Stimulated activated CD4-positive, alpha-beta T cell treated with anti-CD3 and anti-CD28 coated beads, TNF-alpha, amount 100 ng/mL, for 1 hour (primary cell): ENCODE results near the gene CAST.

Experiments used
- DNase-seq, 3 donors: peaks; one replicate each; pipeline ENCODE4 v3.0.0-alpha.2; 2020; ENCODE audit warnings: low read depth in 3 of 3, low spot score in 1 of 3

Gene CAST

DNA sequence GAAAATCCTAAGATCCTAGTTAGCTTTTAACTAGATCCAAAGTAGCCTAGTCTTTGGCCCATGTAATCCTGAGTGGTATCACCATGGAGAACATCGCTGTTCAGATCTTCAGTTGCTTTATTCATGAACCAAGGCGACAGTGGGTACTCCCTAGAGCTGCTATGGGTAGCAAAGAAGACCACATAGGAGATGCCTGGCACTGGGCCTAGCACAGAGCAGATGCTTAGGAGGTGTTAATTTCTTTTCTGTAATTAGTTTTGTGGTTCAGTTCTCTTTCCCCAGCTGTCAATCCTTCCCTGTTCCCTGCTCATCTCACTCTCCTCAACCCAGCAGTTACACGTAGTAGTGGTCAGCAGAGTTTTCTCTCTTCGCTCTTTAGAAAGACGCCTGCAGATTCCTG is 9.3 kb downstream of the CAST start:
- no peak for DNase-seq

DNA sequence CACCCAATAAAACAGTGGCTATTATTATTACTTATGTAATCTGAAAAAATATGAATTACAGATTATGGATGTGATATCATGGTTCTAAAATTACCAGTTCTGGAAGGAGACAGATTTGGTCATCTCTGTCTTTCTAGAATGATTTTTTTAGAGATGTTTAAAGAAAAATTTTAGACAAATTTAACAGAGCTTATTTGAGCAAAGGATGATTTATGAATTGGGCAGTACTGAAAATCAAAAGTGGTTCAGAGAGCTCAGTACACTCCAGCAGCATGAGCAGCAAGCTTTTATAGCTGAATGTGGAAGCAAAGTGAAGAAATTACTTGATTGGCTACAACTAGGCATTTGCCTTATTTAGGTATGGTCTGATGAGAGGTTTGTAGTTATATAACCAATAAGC is 11.0 kb downstream of the CAST start:
- DNase-seq: no peak

DNA sequence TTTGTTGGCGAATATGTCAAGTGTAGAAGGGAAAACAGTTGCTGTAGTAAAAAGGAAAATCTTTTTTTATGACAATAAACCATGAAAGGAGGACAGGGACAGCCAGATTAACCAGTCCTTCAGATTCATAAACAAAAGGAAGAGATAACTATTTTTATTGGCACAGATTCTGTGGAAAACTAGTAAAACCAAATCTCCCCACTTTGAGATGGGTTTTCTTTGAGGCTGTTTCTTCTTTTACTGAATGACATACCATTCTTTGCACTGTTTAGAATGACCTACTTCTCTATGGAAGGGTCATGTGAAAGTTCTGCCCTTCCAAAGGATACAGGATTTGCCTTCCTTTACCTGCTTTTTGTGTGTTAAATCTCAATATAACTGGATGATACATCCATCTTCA is 13.7 kb downstream of the CAST start:
- no peak for DNase-seq

DNA sequence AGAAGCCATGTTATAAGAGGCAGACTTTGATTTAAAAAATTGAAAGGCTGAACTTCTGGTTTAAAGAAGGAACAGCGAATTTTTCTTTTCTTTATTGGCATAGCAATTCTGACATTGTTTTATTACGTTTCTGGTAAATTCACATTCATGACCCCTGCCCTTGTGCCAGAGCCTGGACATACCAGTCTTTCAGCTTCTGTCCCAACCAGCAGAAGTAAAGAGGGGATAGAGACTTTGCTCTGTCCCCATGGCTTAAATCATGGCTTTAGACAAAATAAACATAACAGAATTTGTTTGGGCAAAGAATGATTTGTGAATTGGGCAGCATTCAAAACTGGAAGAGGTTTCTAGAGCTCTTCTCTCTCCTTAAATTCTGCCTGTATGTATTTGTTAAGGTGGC is 15.3 kb downstream of the CAST start:
- DNase-seq: no peak

DNA sequence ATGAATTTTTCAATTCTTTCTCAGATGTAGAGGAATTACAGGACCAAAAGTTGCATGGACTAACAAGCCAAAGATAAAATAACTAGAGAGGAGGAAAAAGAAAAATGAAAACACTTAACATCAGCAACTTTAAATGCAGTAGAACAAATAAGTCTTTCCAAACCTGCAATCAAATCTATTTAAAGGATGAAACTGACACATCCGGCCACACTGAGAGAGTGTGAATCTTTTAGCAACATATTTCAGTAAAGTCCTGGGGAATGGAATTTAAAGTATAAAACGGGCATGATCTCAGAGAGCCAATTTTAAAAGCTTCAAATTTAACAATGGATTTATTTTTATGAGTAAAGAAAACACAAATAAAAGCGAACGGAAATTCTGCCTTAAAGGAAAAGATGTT is 17.1 kb downstream of the CAST start:
- DNase-seq: no peak

DNA sequence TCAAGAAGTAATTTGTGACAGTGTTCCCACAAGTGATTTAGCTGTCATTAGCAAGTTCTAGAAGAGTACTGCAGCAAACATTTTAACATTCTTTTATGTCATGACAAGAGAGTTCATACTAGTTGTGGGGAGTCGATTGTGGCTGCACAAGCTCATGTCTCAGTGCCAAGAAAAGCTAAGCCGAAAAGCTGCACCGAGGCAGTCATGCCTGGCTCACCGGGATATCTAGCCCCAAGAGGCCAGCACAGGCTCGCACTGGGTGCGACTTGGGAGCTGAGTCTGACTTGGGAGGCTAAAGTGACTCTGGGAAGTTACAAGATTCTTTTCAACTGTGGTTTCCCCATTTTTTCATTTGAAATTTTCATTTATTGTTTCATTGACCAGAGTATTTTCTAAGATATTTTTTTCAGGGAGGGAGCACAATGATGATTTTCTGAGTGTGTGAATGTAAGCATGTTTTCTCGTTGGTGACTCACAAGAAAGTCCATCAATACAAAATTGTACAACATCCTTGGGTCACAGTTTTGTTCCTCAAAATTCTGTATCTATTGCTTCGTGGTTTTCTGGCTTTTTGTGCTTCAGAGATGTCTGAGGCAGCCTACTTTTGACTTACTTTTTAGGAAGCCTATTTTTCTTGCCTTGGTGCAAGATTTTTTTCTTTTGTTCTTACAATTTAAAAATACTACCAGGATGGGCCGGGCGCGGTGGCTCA is 18.7 kb downstream of the CAST start:
- no peak for DNase-seq

DNA sequence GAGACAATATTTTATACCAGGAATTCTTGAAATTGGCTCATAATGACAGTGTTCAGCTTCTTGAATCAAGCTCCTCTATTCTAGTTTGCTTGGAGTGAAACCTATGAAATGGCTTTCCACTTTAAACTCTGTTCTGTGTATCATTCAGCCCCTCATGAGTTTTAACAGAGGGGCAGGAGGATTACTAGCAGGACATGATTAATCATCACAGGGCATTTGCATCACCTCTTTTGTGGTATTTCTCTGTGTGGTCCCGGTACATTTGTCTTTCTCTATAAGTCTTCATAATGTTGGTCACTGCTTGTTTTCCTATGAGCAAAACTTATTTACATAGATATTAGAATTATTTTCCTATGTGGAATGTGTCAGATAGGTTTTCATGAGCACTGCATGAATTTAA is 21.2 kb downstream of the CAST start:
- no peak for DNase-seq

DNA sequence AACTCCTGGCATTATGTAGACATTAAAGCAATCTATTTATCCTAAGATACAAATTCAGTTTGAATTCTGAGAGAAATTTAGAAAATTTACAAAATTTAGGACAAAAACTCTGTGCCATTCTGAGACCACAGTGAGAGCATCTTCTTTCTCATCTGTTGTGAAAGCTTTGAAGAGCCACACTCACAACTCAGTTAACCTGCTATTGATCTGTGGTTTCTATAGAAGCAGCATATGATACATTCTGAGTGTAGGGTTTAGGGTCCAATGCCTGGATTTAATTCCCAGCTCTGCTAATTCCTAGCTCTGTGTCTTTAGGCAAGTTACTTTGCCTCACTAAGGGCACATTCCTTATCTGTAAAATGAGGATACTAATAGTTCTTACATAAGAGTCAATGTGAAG is 21.6 kb downstream of the CAST start:
- no peak for DNase-seq

DNA sequence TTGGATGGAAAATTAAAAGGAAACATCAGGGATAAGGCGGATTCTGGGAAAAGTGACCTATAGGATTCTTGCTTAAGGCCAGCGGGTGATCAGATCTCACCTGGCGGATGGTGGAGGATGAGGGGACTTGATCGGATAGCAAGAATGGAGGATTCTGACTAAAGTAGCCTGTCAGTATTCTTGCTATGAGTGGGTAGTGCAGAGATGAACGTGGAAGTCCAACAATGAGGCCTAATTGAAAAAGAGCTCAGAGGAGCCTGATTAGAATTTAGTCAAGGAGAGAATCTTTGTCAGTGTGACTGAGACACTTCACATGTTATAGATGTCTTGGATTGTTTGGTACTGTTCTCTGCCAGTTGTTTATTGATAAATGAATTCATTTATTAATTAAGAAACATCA is 24.9 kb downstream of the CAST start:
- DNase-seq: no peak

DNA sequence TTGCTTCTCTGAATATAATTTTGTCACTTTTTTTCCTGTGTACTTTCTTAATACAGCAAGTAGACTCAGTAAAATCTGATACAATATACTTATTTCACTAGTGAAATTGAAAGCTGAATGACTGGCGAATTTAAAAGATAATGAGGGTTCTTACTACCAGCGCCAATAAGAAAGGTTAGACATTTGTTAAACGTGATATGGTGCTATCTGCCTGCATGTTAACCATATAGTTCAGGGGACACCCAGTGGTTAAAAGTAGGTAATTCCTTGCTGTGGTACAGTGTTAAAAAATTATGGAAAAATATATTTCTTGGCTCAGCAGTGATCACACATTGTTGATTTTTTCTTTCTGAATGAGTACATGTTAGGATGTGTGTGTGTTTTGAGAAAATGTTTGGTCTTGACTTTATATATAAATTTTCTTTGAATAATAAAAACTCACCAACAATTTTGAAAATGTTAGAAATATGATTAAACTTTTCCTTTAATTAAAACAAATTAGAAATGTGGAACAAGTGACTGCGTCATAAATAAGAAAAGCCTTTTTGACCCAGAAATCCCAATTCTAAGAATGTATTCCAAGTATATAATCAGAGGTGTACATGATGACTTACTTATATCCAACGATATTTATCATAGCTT is 25.8 kb downstream of the CAST start:
- DNase-seq: no peak

DNA sequence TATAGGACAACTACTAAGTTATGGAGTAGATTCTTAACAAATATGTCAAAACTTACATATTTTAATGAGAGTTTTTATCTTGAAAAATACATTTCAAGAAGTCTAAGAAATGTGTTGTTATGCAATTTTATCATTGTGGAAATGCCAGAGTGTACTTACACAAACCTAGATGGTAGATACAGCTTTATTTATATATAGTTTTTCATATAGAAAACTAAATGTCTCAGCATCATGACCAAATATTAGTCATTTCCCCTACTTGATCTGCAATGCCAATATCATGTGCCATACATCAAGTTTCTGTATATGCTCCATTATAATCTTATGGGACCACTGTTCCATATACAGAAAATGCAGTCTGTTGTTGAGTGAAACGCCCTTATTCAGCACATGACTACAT is 28.7 kb downstream of the CAST start:
- DNase-seq: no peak

DNA sequence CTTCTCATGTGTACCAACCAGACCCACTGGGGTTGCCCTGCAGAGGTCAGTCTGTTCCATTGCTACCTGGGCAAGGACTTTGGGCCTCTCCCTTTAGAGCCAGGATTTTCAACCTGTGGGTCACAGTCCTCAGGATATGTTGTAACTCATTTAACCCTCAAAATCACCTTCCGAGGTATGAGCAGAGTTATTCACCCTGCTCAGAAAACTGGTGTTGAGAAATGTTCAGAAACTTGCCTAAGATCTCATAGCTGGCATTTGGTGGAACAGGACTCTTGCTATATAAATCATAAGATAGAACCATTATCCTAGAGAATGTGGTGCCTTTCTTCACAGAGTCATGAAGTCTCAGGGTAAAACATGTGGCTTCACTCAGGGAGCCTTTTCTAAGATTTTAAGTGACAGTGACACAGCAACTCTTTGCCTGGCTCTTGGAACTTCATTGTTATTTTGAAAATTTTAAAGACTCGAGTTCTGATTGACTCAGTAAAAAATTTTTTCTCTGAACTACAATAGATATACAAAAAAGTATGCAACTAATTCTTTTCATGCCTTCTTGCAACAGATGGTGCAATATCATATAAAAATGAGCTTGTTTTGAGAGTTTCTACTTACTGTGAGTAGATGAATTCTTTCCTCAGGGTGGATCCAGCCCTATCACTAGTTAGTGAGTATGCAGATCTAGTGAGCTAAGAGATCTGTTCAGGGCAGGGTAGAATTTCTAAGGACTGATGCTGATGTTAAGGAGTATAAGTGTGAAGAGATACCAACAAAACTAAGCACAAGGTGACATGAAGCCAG is 29.5 kb downstream of the CAST start:
- no peak for DNase-seq

DNA sequence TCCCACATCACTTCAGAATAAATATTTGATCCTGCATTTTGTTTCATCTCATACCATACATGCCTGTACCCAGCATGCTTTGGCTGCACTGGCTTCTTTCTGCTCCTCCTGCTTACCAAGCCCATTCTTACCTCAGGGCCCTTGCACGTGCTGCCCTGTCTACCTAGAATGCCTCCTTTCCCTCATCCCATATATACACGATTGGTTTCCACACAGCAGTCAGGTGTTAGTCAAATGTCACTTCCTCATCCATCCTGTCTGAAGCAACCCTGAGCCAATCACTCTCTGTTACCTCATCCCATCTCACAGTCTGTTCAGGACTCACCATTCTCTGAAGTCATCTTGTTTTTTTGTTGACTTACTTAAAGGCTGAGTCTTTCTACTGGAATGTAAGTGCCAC is 30.3 kb downstream of the CAST start:
- no peak for DNase-seq

DNA sequence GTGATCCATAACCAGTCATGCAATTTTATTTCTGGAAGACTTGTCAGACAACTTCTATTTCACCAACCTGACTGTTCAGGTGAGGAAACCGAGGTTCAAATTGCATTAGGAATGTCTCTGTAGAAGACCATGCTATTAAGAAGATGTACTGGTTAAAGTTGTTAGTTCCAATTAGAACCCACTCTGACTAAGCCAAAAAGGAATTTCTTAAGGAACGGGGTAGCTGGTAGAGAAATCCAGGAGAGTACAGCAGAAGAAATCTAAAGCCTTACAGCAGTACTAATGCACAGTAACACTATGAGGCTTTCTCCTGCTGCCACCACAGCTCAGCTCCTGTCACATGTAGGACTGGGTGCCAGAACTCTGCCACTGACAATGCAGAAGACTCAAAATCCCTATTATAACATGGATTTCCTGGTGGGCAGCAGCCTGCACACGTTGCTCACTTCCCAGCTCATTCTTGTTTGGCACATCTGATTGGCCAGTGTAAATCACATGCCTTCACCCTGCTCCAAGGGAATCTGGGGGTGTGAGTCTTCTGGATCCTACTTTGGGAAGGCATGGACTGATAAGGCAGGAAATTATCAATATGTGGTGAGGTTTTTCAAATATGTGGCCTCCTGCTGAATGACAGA is 37.1 kb downstream of the CAST start:
- no peak for DNase-seq

DNA sequence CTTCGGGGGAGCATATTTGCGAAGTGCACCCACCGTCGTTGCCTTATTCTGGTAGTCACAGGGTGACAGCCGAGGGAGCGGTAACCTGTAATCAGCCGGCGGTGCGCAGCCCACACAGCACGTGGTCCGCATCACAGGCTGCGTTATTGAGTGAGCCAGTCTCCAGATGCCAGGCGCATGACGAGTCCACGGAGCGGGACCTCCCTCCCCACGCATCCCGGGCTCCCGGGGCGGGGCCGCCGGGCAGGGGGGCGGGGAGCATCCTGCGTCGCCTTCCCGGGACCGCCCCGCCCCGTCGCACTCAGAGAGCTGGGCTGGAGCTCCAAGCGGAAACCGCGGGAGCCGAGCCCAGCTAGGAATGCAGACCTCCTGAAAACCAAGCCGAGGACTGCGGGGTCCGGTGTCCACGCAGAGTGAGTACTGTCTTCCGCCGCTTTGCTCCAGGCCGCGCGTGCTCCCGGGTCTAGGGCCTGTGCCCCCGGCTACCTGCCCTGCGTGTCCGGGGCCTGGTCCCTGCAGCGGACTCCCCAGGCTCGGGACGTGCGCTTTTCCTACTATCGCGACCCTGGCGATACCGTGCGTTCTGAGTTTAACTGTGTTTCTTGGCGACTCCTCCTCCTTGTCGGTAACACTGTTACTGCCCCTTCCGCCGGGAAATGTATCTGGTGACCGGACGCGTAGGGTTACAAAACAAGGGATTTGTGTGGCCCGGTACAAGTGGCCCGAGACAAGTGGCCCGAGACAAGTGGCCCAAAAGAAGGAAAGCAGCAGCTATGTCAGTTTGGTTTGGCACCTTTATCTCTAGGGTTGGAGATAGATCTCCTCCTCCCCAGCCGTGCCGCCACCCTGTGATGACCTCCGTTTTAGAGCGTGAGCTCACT is 40.6 kb downstream of the CAST start:
- DNase-seq: peak; percentile 25 to 61 (median 33)

DNA sequence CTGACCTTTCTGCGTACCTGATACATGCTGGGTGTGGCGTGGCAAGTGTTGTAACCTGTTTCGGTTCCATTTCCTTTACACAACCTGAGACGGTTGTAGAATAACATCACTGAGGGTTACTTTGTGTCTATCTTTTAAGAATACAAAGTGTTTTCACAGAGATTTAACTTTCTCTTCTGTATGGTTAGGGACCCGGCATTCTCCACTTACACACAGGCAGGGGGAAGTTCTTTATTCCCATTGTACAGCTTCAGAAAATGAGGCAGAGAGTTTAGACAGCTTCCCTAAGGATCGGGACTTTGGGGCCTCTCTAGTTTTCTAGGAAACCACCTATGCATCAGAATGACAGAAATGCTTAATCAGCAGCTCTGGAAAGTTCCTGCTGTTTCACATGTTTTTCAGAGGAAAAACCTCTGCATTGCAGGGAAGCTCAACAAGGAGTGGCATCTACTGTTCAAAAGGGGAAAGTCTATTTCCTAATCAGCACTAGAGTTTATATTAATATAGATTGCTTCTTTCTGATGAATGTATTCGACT is 41.3 kb downstream of the CAST start:
- DNase-seq: peak in 1 of 3 donors; percentile 9

DNA sequence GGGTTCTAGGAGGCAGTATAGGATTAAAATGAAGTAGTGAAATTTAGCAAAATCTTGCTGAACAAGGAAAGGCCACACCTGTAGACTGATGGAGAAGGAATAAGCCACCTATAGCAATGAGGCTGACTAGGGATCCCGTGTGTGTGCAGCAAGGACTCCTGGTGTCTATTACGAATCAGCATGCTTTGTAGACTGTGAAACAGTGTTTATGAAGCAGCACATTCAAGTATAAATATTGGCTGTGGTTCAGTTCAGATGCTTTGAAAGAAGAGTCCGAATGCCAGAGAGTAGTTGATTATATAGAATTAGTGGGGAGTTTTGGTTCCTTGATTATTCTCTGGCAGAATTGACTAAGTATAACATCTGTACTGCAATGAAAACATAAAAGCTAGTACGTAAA is 41.8 kb downstream of the CAST start:
- no peak for DNase-seq

DNA sequence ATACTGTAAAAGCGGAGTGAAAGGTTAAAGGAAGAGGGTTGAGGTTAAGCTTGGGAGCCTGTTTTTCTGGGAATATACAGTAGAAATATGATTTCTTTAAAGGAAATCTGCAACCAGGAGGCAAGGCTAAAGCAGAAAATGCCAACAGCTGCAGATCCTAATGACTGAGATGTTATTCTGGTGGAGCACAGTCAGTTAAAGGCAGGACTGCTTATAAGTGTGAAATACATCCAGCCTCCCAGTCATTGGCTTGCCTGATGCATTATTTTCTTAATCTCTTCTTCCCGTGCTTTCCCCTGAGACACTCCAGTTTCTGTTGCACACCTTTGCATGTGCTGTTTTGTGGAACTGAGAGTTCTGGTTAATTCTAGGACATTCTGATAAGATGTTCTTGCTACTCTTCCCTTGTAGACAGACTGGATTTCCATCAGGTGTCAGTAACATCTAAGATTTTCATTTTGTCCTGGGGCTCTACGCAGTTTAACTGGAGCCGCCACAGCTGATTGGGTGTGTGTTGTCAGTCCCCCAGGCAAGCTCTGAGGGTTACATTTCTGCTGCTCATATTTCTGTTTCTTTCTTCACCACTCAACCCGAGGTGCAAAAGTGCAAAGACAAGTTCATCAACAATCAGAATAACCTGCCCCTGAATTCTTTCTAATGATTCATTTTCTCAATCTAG is 44.4 kb downstream of the CAST start:
- DNase-seq: no peak

DNA sequence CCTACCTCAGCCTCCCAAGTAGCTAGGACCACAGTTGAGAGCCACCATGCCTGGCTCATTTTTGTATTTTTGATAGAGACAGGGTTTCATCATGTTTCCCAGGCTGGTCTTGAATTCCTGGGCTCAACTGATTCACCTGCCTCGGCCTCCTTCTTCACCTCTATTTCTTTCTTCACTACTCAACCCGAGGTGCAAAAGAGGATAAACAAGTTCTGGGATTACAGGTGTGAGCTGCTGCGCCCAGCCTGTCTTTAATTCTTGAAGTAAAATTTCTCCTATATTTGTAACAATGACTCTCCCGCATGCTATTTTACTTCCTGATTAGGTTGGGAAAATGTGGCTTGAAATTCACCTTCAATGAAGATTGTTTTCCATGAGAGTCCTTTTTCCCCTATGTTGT is 46.4 kb downstream of the CAST start:
- no peak for DNase-seq
